HepG2 (cell line): ENCODE measurements around the gene BPIFA1. TPM values are rescaled to one million over a fixed set of nuclear protein-coding genes. Genes with fewer than 3 reads are reported as not detected.

Source experiments
- ARNTL ChIP-seq: sonication (generic); formaldehyde crosslinking; IDR thresholded peaks from 2 replicates; pipeline ENCODE4 v1.4.0; 2020; ENCODE audit warnings: mild to moderate bottlenecking, missing genetic modification reagents
- GATA4 ChIP-seq: sonication (generic); IDR thresholded peaks from 2 replicates; pipeline ENCODE4 v1.6.1; 2016; ENCODE audit warnings: antibody characterized with exemption, low read depth, borderline replicate concordance
- GZF1 ChIP-seq: sonication (generic); formaldehyde crosslinking; IDR thresholded peaks from 2 replicates; pipeline ENCODE4 v1.5.1; 2020; ENCODE audit warnings: mild to moderate bottlenecking, missing genetic modification reagents
- KDM1A ChIP-seq: IDR thresholded peaks from 2 replicates; pipeline ENCODE4 v1.6.1; 2016; ENCODE audit warnings: missing compliant biosample characterization
- KLF6 ChIP-seq: IDR thresholded peaks from 2 replicates; pipeline ENCODE4 v1.8.0; 2016; ENCODE audit warnings: missing biosample characterization, missing genetic modification reagents
- MXI1 ChIP-seq: IDR thresholded peaks from 3 replicates; pipeline ENCODE4 v1.6.1; 2012; ENCODE audit warnings: low read depth, low read length, inconsistent platforms, borderline replicate concordance
- NCOA2 ChIP-seq: sonication (generic); formaldehyde crosslinking; IDR thresholded peaks from 2 replicates; pipeline ENCODE4 v1.8.0; 2022; ENCODE audit warnings: inconsistent platforms
- RARG ChIP-seq: sonication (generic); formaldehyde crosslinking; IDR thresholded peaks from 2 replicates; pipeline ENCODE4 v1.4.0; 2020; ENCODE audit warnings: low read depth, mild to moderate bottlenecking, missing genetic modification reagents
- ZFP37 ChIP-seq: sonication (generic); formaldehyde crosslinking; IDR thresholded peaks from 2 replicates; pipeline ENCODE4 v1.4.0; 2020; ENCODE audit warnings: missing genetic modification reagents, borderline replicate concordance
- ZNF20 ChIP-seq: sonication (generic); formaldehyde crosslinking; IDR thresholded peaks from 2 replicates; pipeline ENCODE4 v1.4.0; 2020; ENCODE audit warnings: mild to moderate bottlenecking, moderate library complexity, missing genetic modification reagents
- ZNF225 ChIP-seq: sonication (generic); formaldehyde crosslinking; IDR thresholded peaks from 2 replicates; pipeline ENCODE4 v1.4.0; 2020; ENCODE audit warnings: mild to moderate bottlenecking, missing genetic modification reagents
- ZNF33A ChIP-seq: sonication (generic); formaldehyde crosslinking; IDR thresholded peaks from 2 replicates; pipeline ENCODE4 v1.5.1; 2020; ENCODE audit warnings: missing genetic modification reagents, mild to moderate bottlenecking, moderate library complexity, borderline replicate concordance
- ZNF543 ChIP-seq: sonication (generic); formaldehyde crosslinking; IDR thresholded peaks from 2 replicates; pipeline ENCODE4 v1.4.0; 2020; ENCODE audit warnings: mild to moderate bottlenecking, missing genetic modification reagents
- ZNF574 ChIP-seq: sonication (generic); formaldehyde crosslinking; IDR thresholded peaks from 2 replicates; pipeline ENCODE4 v1.4.0; 2020; ENCODE audit warnings: missing genetic modification reagents
- polyA plus RNA-seq, 8 experiments: library from polyadenylated mRNA; depleted of rRNA in 3 of 8; stranded (reverse) in 7 of 8; unstranded in 1 of 8; fragments of >200 nt; fragmentation: Illumina TruSeq in 4 of 8; extraction: Trizol in 4 of 8; gene quantifications; 2 replicates each; pipeline versions ENCODE4 v1.2.1 to v1.2.3, GENCODE V29; 2011 to 2016; ENCODE audit warnings: low read depth in 4 of 8, missing spikeins in 1 of 8, mixed read lengths in 1 of 8; ENCODE audit not compliant: insufficient read depth in 1 of 8
- total RNA-seq, 5 experiments: library from RNA; depleted of rRNA; stranded (reverse); fragments of >200 nt; fragmentation: Illumina TruSeq; extraction: Trizol; gene quantifications; 2 replicates each; pipeline ENCODE4 v1.2.3, GENCODE V29; 2016; ENCODE audit warnings: low read depth in 1 of 5
- TF ChIP-seq, protein P1 (sequence below): sonication (generic); formaldehyde crosslinking; IDR thresholded peaks from 2 replicates; pipeline ENCODE4 v1.8.0; 2022; ENCODE audit warnings: missing genetic modification reagents, mild to moderate bottlenecking, inconsistent platforms, borderline replicate concordance

Gene BPIFA1
- total and polyA plus RNA-seq, 2 of the 13 experiments (the other 11 are each of a cell fraction or from before 2014, with no cell fraction given), result not detected

GRCh38 chr20:33209789-33210188 lies 26.0 kb upstream of the BPIFA1 start (continued):
- TF ChIP-seq, protein P1, sequence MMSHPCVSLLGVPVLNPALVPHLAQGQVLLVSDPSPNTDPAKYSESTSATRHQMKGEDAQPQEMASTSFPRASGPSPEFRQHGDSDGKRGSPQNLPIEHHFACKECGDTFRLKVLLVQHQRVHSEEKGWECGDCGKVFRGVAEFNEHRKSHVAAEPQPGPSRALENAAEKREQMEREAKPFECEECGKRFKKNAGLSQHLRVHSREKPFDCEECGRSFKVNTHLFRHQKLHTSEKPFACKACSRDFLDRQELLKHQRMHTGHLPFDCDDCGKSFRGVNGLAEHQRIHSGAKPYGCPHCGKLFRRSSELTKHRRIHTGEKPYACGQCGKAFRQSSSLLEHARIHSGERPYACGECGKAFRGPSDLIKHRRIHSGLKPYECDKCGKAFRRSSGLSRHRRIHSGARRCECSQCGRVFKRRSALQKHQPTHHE (CRISPR knock-in tag), result peak; percentile 96
- TF ChIP-seq ZNF225 (CRISPR knock-in tag) (peak; percentile 68; the same call in 1 of the 2 replicates), GZF1 (peak; percentile 86), NCOA2 (CRISPR knock-in tag) (peak; percentile 82), ZNF574 (CRISPR knock-in tag) (peak; percentile 91), ZFP37 (CRISPR knock-in tag) (peak; percentile 99), KDM1A (CRISPR knock-in tag) (no peak), MXI1 (0 out of 3 replicates have a peak, but pooled peaks have one; percentile 18), KLF6 (CRISPR knock-in tag) (peak; percentile 100), ARNTL (CRISPR knock-in tag) (peak; percentile 61; the same call in 1 of the 2 replicates), RARG (CRISPR knock-in tag) (0 out of 2 replicates have a peak, but pooled peaks have one; percentile 63), ZNF543 (CRISPR knock-in tag) (peak; percentile 94), ZNF33A (CRISPR knock-in tag) (no peak), GATA4 (no peak), ZNF20 (CRISPR knock-in tag) (0 out of 2 replicates have a peak, but pooled peaks have one; percentile 80)
- TF ChIP-seq, all 625 proteins: peak for 401
